Glutamatergic neuron (in vitro differentiated cells): Measurements from ENCODE around the gene CMTM8. TPM values are rescaled to one million over a fixed set of nuclear protein-coding genes. Genes with fewer than 3 reads are reported as not detected.

Experiments used
- DNase-seq: peaks from one replicate; pipeline ENCODE4 v3.0.0; 2022
- H3K27ac Mint-ChIP-seq: one replicate; pipeline ENCODE4 v1.8.0; 2020; ENCODE audit warnings: mild to moderate bottlenecking, mixed read lengths, inconsistent platforms; ENCODE audit not compliant: unreplicated experiment
- H3K27me3 Mint-ChIP-seq: one replicate; pipeline ENCODE4 v1.8.0; 2020; ENCODE audit warnings: mild to moderate bottlenecking, moderate library complexity, mixed read lengths, inconsistent platforms; ENCODE audit not compliant: unreplicated experiment
- H3K36me3 Mint-ChIP-seq: one replicate; pipeline ENCODE4 v1.8.0; 2020; ENCODE audit warnings: mild to moderate bottlenecking, mixed read lengths, inconsistent platforms; ENCODE audit not compliant: unreplicated experiment
- H3K4me1 Mint-ChIP-seq: one replicate; pipeline ENCODE4 v1.8.0; 2020; ENCODE audit warnings: mild to moderate bottlenecking, low read depth, mixed read lengths, inconsistent platforms; ENCODE audit not compliant: unreplicated experiment
- H3K4me3 Mint-ChIP-seq: one replicate; pipeline ENCODE4 v1.8.0; 2020; ENCODE audit warnings: mild to moderate bottlenecking, mixed read lengths, inconsistent platforms; ENCODE audit not compliant: unreplicated experiment
- H3K9me3 Mint-ChIP-seq: one replicate; pipeline ENCODE4 v1.8.0; 2020; ENCODE audit warnings: mild to moderate bottlenecking, moderate library complexity, mixed read lengths, inconsistent platforms; ENCODE audit not compliant: unreplicated experiment
- total RNA-seq: library from RNA; stranded (reverse); fragmentation: NEBNext Ultra II Directional; extraction: Animal tissue kit (Norgen Biotek cat#: 25700); gene quantifications from one replicate; pipeline ENCODE4 v1.2.1, GENCODE V29; 2021; ENCODE audit not compliant: unreplicated experiment
- TF ChIP-seq, protein P1 (sequence below): fragments of 200-600 bp; sonication (generic); IDR thresholded peaks from one replicate; pipeline ENCODE4 v1.5.0; 2021; ENCODE audit not compliant: partially characterized antibody, unreplicated experiment

Gene CMTM8
- total RNA-seq, 1 donor from 2014 or later = not detected

DNA sequence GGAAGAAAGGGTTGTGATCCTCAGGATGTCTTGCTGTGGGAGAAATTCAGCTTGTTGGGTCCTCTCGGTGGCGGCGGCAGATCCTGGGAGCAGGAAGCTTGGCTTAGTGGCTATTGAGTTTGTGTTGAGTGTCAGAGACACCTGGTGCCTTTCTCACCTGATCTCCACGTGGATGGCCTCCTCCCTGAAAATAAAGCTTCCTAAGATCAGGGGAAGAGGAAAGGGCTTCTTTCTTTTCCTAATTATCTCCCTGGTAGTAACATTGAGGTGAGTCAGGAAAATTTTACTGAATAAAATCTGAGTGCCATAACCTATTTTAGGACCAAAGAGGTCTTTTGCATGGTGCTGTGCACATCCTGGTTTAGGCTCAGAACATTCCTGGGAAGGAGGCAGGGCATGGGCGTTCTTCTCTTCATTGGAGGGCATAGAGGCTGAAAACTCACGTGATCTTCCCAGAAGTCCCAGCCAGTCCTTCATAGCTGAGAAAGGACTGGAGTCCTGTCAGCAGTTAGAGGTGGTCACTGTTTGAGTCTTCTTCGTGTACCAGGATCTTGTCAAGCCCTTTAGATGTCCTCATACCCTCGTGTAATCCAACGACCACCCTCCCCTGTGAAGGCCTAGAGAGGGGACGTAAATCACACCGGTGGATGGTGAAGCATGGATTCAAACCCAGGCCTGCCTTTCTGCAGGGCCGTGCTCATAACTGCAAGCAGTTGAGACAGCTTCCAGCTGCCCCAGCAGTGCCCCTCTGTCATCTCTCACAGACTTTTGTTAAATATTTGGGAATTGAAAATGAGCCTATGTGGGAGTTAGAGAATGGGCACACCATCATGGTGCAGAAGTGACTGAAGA lies 1.1 kb downstream of the CMTM8 start:
- Mint-ChIP-seq H3K9me3 (peaks cover 1% of the 10 kb centered on the region), H3K4me1 (no peaks in the 10 kb centered on the region), H3K27ac (no peak overlapping the region), H3K27me3 (peaks cover 9% of the 10 kb centered on the region), H3K4me3 (peak overlapping the region; percentile 83), H3K36me3 (no peaks in the 10 kb centered on the region)
- TF ChIP-seq, protein P1, sequence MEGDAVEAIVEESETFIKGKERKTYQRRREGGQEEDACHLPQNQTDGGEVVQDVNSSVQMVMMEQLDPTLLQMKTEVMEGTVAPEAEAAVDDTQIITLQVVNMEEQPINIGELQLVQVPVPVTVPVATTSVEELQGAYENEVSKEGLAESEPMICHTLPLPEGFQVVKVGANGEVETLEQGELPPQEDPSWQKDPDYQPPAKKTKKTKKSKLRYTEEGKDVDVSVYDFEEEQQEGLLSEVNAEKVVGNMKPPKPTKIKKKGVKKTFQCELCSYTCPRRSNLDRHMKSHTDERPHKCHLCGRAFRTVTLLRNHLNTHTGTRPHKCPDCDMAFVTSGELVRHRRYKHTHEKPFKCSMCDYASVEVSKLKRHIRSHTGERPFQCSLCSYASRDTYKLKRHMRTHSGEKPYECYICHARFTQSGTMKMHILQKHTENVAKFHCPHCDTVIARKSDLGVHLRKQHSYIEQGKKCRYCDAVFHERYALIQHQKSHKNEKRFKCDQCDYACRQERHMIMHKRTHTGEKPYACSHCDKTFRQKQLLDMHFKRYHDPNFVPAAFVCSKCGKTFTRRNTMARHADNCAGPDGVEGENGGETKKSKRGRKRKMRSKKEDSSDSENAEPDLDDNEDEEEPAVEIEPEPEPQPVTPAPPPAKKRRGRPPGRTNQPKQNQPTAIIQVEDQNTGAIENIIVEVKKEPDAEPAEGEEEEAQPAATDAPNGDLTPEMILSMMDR = no peak
- DNase-seq = no peak

DNA sequence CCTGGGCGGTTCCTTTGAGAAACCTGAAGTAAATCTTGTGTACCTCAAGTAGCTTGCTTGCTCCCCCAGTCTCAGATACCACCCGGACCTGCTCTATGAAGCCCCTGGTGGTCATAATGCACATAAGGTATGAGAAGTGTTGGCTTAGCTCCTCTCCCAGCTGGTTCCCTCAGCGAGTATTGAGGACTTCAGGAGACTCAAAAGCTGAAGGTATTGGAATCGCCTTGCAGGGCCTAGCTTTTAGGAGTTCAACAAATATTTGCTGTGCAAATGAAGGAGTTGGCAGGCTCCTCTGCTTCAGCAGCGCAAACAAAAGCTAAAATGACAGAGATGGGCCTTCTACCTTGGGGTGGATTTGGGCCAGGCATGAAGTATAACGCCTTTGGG lies 1.7 kb downstream of the CMTM8 start:
- H3K36me3 Mint-ChIP-seq = no peaks in the 10 kb centered on the region
- DNase-seq = peak; percentile 33
- H3K27ac Mint-ChIP-seq = no peak overlapping the region
- no peak overlapping the region for H3K4me3 Mint-ChIP-seq
- H3K9me3 Mint-ChIP-seq = peaks cover 1% of the 10 kb centered on the region
- H3K4me1 Mint-ChIP-seq = no peaks in the 10 kb centered on the region
- TF ChIP-seq, protein P1 = peak; percentile 33
- H3K27me3 Mint-ChIP-seq = peaks cover 9% of the 10 kb centered on the region

DNA sequence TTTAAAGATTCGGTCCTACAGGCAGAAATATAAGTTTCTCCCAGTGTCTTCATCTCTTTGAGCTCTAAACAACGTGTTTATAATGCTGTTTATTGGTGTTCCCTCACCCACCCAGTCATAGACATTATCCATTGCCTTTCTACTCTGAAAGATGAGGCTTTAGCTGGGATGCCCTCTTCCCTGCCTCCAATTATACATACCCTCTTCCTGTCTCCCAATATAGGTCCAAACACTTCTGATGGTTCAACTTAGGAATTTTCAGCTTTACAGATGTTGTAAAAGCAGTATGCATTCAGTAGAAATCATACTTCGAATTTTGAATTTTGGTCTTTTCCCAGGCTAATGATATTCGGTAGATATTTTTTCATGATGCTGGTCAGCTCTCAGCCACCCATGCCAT lies 2.6 kb downstream of the CMTM8 start:
- no peaks in the 10 kb centered on the region for H3K4me1 Mint-ChIP-seq
- H3K4me3 Mint-ChIP-seq = no peak overlapping the region
- no peaks in the 10 kb centered on the region for H3K36me3 Mint-ChIP-seq
- DNase-seq = no peak
- no peak overlapping the region for H3K27ac Mint-ChIP-seq
- H3K27me3 Mint-ChIP-seq = peaks cover 9% of the 10 kb centered on the region
- peaks cover 1% of the 10 kb centered on the region for H3K9me3 Mint-ChIP-seq
- TF ChIP-seq, protein P1 = no peak

DNA sequence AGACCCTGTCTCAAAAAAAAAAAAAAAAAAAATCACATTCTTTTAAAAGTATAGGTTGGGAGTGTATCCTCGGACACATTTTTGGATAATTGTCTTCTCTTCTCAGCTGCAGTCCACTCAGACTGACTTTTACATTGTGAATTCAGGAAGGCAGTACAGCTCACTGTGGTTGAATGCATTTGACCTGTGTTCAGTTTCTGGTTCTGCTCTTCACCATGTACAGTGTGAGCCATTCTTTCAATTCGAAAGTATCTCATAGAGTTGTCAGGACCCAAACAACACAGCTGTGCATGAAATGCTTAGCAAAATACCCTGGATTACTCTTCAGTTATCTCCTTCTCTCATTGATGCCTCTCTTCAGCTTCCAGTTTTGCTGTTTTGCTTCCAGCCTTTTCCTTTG lies 5.0 kb downstream of the CMTM8 start:
- Mint-ChIP-seq H3K27me3 (peaks cover 6% of the 10 kb centered on the region), H3K9me3 (peaks cover 1% of the 10 kb centered on the region), H3K27ac (no peak overlapping the region), H3K4me1 (no peaks in the 10 kb centered on the region), H3K36me3 (no peaks in the 10 kb centered on the region), H3K4me3 (no peak overlapping the region)
- no peak for DNase-seq
- TF ChIP-seq, protein P1 = no peak

DNA sequence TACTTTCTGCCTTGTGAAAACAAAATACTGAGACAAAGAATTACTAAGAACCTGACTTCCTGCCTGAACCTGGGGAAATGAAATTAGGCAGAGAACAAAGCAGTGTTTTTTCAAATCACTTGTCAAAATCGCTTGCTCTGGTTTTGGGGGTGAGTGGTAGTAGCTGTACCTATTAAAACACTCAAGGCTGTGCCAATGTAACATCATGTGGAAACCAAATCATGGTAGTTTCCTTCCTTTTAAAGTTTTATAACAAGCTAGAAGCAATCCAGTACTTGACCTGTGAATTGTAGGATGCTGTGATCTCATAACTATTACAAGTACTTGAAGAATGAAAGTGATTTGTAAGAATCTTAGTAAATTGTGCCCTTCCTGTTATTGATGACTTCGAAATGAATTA lies 6.7 kb downstream of the CMTM8 start:
- TF ChIP-seq, protein P1 = no peak
- Mint-ChIP-seq H3K4me3 (no peak overlapping the region), H3K9me3 (peaks cover 1% of the 10 kb centered on the region), H3K27ac (no peak overlapping the region), H3K27me3 (peaks cover 2% of the 10 kb centered on the region), H3K4me1 (no peaks in the 10 kb centered on the region), H3K36me3 (no peaks in the 10 kb centered on the region)
- no peak for DNase-seq
